Tibial nerve (tissue), 3 donors: ENCODE measurements around the gene ENG.

Experiments
- POLR2A ChIP-seq, 2 donors: fragments of 450-650 bp; IDR thresholded peaks; one replicate each; pipeline ENCODE4 v1.6.1; 2017; ENCODE audit warnings: antibody characterized with exemption in 2 of 2, mild to moderate bottlenecking in 2 of 2, moderate library complexity in 2 of 2
- TF ChIP-seq, protein P1 (sequence below), 5 experiments: fragments of 200-600 bp in 3 of 5; fragments of 450-650 bp in 2 of 5; sonication (generic) in 3 of 5; IDR thresholded peaks; one replicate each; pipeline ENCODE4 v1.5.1; 2016 to 2019; ENCODE audit warnings: antibody characterized with exemption in 5 of 5, mild to moderate bottlenecking in 3 of 5, moderate library complexity in 2 of 5

DNA sequence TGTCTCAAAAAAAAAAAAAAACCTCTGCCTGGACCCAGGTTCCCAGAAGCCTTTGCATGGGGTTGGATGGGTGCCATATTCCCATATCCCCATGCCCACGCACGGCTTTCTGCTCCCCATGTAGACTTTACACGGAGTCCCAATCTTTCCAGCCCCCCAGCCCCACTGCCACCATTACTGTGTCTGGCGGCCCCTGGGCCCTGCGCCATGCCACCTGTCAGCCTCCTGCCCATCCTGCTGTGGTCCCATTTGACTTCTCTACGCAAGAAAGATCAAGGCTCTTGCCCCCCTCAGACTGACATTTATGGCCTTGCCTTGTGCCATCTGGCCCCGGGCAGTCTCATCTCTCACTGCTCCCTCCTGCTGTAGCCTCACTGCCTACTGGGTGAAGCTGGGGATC is 29.5 kb upstream of the ENG start:
- TF ChIP-seq, protein P1, sequence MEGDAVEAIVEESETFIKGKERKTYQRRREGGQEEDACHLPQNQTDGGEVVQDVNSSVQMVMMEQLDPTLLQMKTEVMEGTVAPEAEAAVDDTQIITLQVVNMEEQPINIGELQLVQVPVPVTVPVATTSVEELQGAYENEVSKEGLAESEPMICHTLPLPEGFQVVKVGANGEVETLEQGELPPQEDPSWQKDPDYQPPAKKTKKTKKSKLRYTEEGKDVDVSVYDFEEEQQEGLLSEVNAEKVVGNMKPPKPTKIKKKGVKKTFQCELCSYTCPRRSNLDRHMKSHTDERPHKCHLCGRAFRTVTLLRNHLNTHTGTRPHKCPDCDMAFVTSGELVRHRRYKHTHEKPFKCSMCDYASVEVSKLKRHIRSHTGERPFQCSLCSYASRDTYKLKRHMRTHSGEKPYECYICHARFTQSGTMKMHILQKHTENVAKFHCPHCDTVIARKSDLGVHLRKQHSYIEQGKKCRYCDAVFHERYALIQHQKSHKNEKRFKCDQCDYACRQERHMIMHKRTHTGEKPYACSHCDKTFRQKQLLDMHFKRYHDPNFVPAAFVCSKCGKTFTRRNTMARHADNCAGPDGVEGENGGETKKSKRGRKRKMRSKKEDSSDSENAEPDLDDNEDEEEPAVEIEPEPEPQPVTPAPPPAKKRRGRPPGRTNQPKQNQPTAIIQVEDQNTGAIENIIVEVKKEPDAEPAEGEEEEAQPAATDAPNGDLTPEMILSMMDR (IDR thresholded peaks at IDR 0.05) = no peak
- TF ChIP-seq POLR2A (IDR thresholded peaks at IDR 0.05) = no peak
